Left cardiac atrium (tissue), 4 donors: ENCODE measurements around the gene COLEC11. TPM values are rescaled to one million over a fixed set of nuclear protein-coding genes. Genes with fewer than 3 reads are reported as not detected.
"Not testable (repeated sequence)": the region's sequence is repeated elsewhere in the genome, so short reads cannot be mapped to it uniquely, and the experiment has no call there.

Experiments used
- ATAC-seq, 2 donors: fragments of 200-7000 bp; cut with Tn5 transposase; one replicate each; pipeline ENCODE4 v1.9.1; 2020; ENCODE audit warnings: mild to moderate bottlenecking in 2 of 2, moderate library complexity in 2 of 2
- DNase-seq: peaks from one replicate; pipeline ENCODE4 v3.0.0-alpha.2; 2020
- intact Hi-C, 2 donors: fragments of 100-400 bp; cut with DNase I; formaldehyde crosslinking; loops; one replicate each; pipeline versions ENCODE4 v1.14.1 to v1.15.1; 2022 to 2023
- total RNA-seq, 2 donors: library from RNA; stranded (reverse); fragmentation: NEBNext Ultra II Directional; extraction: Animal tissue kit (Norgen Biotek cat#: 25700); gene quantifications; one replicate each; pipeline ENCODE4 v1.2.1, GENCODE V29; 2021
- donor health status: DM: no; HTN: yes; CAD: no.
- donor health status: DM: no; HTN: yes; CAD: no; lungs with severe emphysema.
- donor health status: DM: yes; HTN: yes; CAD: no.
- donor health status: Dilated cardiomyopathy.

The COLEC11 gene
- total RNA-seq, 2 donors from 2014 or later = 3.3 to 25.0 TPM

DNA sequence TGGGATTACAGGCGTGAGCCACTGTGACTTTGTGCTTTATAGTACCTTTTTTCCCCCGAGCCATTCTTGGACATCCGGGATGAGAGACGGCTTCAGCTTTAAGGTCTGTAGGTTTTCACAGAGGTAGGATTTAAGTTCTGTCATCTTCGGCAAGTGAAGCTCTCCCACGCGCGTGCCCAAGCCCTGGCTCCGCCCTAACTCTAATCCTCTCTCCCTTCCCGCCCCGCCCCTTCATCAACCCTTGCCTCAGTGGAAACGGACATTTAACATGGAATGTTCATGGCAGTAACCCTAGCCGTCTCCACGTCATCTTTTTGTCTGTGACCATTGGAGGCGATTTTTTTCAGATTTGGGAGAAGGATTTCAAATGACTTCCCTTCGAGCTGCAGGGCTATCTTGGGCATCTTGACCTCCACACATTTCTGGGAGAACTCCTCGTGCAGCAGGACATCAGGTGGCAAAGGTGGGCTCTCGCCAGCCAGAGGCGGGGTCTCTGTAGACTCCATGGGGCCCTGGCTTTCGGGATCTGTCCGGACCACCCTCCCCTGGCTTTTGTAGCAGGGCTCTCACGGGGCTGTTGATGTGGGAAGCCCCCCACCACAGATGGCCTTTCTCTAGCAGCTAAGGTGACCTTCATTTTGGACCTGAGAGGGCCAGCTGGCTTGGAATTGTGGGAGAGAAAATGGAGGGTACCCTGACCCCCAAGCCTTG lies 6.8 kb downstream of the COLEC11 start:
- intact Hi-C loops = no loop called here
- DNase-seq = no peak
- no peak for ATAC-seq

DNA sequence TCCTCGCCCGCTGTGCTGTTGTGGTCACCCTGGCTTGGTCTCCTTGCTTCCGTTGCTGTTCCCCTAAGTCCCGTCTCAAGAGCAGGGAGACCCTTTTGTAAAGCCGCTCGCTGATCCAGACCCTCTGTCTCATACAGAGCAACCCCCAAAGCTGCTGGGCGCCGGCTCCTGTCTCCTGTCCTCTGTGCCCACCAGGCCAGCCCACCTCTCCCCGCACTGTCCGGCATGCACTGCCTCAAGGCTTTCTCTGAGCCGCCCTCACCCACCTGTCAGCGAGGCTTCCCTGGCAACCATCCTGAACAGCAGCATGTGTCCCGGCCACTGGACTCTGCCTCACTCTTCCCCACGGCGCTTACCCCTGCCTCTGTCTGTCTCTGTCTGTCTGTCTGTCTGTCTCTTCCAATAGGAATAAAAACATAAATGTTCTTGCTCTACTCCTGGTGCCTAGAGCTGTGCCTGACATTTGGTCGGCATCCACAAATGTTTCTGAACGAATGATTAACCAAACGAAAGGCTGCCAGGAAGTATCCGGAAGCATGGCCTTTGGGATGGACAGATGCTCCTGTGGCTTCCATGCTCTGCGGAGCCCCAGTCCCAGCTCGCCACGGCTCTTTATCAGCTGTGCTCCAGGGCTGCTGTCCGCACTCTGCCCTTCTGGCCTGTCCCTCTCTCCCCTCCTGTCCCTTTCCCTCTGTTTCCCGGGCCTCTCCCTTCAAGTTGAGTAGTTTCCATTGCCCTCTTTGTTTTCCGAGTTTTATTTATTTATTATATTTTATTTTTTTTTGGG lies 7.8 kb downstream of the COLEC11 start:
- intact Hi-C loops = no loop called here
- no peak for ATAC-seq
- DNase-seq = no peak

DNA sequence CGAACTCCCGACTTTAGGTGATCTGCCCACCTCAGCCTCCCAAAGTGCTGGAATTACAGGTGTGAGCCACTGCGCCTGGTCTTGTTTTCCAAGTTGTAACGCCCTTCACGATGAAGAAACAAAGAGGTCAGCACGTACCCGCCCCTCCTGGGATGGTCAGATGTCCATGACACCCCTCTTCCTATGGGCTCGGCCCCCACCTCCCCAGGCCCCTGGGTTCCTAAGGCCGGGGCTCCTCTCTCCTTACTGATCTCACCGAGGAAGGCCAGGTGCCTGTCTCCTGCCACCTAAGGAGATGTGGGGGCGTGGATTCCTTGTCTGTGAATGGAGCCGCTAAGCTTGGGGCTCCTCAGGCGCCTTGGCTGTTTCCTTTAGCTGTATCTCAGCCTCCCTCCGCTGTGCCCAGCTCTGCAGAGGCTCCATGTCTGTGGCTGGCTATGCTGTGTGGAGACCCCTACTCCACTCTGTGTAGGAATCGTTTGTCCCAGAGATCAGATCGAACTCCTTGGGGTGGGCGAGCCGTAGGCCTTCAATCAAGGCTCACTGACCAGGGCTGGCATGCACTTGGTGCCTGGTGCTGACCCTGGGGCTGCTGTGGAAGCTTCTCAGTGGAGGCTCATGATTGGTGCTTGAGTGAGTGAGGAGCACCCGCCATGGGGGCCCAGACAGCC lies 8.8 kb downstream of the COLEC11 start:
- DNase-seq (no peak), ATAC-seq (no peak)
- intact Hi-C loops = no loop called here

DNA sequence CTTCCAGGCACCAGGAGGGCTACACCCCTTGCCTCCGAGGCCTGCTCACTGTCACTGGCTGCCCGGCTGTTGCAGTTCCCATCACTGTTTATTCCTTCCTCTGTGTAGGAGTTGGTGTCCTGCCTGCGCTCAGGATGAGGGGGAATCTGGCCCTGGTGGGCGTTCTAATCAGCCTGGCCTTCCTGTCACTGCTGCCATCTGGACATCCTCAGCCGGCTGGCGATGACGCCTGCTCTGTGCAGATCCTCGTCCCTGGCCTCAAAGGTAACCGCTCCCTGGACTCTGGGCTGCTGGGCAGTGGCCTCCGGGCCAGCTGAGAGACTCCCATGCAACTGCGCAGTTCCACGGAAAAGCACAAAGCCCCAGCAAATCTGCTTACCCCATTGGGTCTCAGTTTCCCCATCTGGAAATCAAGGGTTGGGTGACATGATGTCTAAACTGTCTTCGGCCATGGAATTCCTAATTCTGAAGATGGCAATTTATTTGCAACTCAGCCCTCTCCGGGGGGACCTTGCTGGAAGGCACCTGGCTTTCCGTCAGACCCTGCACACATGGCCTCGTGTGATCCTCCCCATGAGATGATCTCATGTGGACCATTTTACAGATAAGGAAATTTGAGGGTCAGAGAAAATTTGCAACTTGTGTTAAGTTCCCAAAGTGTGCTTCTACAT lies 9.4 kb downstream of the COLEC11 start:
- intact Hi-C loops = no loop called here
- DNase-seq = no peak
- ATAC-seq = peak in 1 of 2 donors; percentile 16

DNA sequence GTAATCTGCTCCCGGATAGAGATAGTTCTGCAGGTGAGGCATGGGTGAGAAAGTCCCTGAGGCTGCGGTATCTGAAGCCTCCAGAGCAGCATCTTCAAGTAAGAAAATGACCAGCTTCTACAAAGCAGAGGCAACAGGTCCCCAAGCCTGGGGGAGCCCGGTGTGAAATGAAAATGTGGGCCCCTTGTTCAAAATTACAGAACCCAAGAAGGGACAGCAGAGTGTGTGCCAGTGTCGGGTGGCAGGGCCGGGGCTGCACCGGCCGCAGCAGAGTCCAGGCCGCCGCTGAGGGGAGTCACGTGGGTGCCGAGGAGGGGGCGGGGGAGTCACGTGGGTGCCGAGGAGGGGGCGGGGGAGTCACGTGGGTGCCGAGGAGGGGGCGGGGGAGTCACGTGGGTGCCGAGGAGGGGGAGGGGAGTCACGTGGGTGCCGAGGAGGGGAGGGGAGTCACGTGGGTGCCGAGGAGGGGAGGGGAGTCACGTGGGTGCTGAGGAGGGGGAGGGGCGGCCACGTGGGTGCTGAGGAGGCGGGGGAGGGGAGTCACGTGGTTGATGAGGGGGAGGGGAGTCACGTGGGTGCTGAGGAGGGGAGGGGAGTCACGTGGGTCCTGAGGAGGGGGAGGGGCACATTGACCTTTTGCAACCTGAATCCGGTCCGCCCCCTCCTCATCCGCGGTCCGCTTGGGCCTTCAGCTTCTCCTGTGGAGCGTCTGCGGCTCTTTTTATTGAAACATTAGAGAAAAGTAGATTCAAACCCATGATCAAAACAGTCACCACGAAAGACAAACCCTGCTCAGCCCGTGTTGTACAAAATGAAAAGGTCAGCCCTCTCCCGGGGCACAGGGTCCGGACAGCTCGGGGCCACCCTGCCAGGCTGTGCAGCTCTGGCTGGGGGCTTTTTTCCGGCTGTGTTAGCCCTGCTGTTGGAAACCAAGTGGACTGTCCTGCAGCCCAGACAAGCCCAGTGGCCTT lies 10.4 kb downstream of the COLEC11 start:
- intact Hi-C loops = no loop called here
- ATAC-seq (peak; percentile 19 to 66), DNase-seq (no peak)

DNA sequence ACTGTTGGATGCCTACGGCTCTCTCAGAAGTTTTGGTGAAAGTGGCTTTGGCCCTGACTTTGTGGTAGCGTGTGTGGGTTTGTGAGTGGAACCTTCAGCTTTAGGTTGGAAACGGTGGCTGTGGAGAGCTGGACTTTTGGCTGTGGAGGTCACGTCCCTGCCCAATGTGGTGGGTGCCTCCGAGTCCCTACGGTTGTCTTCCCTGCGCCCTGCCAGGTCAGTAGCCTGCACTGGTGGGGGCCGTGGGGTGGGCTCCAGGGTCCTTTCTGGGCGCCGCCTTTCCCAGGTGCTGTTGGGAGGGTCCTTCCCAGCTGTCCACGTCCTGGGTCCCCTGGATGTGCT lies 11.1 kb downstream of the COLEC11 start:
- ATAC-seq (no peak), DNase-seq (no peak)
- intact Hi-C loops = no loop called here

DNA sequence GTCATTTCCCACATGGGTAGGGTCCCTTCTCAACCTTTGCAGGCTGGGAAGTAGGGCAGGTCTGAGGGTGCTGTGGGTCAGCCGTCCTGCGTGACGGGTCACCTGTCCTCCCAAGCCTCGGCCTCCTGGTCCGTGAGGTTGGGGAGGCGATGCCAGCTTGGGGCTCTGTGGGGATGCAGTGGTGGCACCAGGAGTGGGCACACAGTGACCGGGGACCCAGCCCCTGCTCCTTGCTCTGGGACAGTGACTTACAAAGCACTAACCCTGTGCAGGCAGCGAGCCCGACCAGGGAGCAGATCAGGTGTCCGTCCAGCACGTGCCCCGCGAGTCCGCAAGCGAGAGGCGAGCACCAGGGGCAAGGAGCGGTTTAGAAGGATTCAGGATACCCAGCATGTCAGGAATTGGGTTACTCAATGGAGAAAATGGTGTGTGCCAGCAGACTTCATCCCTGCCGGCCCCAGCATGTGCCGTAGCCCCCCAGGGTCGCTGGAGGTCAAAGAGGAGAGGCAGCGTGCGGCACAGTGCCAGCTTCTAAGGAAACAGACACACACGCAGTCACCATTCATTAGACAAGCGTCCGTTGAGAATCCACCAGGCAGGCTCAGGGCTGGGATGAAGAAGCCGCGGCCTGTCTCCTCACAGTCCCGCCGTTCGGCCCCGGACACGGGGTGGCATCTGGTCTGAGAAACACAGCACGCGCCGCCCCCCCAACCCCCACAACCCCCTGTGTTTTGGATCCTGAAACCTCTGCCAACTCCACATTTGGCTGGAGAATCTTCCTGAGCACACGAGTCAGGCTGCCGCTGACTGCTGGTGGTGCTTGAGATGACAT lies 11.7 kb downstream of the COLEC11 start:
- no peak for ATAC-seq

DNA sequence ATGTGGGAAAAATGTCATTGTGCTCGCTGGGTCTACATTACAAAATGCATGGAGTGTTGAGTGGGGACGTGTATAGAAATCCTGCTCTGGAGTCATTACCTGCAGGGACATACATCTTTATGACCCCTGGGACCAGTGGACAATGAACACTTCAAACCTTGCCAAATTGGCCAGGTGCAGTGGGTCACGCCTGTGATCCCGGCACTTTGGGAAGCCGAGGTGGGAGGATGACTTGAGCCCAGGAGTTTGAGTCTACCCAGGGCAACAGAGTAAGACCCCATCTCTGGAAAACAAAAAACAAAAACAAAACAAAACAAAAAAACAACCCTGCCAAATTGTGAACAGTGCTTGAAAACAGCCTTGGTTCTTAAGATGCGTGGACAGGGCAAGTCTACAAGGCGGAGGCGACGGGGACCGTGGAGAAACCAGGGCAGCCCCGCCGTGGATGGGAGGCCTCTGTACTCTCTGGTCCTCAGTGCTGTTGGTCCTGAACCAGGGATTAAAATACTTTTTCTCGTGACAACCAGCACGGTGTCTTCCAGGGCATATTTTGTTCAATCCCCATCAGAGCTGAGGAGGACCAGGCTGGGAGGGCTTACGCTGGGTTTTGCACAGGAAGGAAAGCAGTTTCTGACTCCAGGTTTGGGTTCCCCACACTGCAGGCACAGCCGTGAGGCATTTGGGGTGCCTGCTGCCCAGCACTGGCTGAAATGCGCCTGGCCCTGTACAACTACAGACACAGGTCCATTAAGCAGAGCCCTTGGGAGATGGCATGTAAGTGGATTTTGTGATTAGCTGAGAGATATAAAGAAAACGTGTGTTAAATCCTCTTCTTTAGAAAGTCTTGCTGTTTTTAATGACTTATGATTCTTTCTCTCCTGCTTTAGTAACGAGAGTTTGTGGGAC lies 13.7 kb downstream of the COLEC11 start:
- no peak for ATAC-seq
- DNase-seq = no peak
- intact Hi-C loops = no loop called here

More for the DNA sequence above, 11.7 kb downstream of the COLEC11 start:
- intact Hi-C loops = no loop called here
- no peak for DNase-seq

DNA sequence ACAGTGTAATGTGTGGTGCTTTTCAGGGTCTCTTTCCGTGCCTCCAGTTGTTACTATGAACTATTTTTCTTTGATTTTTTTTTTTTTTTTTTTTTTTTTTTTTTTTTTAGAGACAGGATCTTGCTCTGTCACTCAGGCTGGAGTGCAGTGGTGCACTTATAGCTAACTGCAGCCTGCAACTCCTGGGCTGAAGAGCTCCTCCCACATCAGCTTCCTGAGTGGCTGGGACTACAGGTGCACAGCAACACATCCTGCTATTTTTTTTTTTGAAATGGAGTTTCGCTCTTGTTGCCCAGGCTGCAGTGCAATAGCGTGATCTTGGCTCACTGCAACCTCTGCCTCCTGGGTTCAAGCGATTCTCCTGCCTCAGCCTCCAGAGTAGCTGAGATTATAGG lies 14.4 kb downstream of the COLEC11 start:
- ATAC-seq, intact Hi-C loops, DNase-seq: not testable (repeated sequence)

DNA sequence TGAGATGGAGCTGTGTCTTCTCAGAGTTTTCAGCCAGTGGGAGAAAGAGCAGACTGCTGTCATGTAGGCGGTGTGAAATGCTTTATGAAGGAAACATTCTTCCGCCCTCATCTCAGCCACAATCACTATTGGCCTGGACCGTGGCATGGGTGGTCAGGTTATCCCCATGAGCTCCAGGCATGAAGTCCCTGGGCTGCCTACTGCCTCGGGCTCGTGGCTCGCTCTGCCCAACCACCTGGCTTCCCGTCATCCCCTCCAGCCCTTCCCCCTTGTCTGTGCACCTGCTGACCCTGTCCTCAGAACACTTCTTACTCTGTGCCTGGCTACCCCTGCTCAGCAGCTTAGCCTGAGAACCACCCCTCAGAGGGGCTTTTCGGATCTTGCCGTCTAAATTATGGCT lies 15.5 kb downstream of the COLEC11 start:
- ATAC-seq (no peak), DNase-seq (no peak)
- intact Hi-C loops = no loop called here

DNA sequence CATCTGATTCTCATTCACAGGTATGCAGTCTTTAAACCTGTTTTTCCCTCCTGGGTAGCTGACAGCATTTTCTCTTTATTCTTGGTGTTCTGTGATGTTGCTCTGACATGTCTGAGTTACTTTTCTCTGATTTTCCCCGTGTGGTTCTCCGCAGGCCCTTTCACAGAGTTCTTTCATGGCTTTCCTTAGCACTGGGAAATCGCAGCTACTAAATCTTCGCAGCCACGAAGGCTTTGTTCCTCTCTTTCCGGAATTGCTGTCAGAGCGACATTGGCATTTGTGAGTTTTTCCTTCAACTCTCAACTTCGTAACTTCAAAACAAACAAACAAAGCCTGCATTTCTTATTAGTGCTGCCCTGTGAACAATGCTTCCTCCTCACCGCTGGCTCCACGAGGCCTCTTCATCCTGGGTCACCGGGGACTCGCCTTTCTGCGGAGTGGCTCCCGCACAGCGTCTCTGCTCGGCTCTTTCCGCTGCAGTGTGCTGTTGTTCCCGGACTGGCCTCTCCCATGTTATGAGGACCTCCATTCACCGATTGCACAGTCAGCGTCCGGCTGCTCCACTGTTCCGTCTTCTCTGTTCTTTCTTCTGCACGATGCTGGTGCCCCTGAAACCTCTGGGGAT lies 16.1 kb downstream of the COLEC11 start:
- intact Hi-C loops = no loop called here
- DNase-seq (no peak), ATAC-seq (no peak)

DNA sequence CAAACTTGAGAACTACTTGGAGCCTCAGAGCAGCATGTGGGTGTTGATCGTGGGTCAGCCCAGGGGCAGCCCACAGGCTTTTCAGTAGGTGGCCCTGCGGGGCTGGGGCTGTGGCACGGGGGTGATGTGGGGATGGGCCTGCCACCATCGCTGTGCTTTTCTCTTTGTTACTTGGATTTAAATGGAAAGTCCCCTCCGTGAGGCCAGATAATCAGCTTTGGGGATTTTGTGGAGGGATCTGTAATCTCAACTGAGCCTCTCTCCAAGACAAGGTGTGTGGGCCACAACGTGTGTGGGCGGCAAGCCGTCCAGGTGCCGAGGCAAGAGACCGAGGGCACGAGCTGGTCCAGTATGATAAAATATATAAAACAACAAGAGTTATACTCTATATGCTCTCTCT lies 16.7 kb downstream of the COLEC11 start:
- intact Hi-C loops = no loop called here
- DNase-seq = no peak
- no peak for ATAC-seq

DNA sequence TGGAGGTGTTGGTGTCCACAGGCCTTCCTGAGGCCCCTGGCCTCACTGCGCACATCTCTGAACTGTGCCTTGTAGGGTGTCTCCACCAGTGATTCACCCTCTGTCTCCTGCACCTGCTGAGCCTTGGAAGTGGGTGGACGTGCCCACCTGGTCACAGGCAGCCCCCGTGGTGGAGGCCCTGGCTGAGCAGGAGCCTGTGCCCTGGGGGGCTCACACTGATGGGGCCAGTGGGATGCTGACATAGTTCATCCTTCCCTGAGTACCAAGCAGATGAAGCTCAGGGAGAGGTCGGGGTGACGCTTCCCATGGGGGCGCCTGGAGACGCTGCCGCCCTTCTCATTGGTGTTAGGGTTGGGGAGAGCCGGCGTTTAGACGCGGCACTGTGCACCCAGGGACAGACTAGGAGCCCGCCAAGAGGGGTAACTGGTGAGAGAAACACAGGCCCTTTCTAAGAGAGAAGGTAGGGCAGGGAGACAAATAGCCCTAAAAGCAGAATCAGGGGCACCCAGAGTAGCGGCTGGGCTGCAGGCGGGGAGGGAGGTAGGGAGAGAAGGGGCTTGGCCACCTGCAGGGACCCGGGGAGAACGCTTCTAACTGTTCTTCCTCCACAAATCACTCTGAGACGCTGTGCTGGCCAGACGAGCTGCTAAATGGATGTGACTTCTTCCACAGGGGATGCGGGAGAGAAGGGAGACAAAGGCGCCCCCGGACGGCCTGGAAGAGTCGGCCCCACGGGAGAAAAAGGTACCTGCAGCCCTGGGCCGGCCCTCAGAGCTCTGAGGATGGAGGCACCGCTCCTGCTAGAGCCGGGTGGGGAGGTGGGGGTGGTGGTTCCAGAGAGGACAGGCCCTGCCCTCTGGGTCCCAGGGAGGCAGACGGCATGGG lies 18.0 kb downstream of the COLEC11 start:
- intact Hi-C loops = no loop called here
- DNase-seq (no peak), ATAC-seq (no peak)

DNA sequence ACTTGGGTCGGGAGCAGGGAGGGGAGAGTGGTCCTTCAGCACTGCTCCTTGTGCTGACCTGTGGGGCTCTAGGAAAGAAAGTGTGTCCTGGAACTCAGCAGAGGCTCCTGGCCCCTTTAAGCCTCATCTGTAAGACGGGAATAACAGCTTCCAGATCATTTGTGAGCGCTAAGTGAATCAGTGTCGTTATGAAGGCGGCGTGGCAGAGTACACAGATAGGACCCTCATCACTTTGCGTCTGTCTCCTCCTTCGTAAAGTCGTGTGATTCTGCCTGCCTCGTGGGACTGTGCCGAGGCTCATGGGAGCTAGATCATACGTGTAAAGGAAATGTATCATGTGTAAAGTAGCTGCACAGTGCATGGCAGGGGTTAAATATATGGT lies 18.6 kb downstream of the COLEC11 start:
- ATAC-seq = no peak
- DNase-seq = no peak
- intact Hi-C loops = no loop called here

DNA sequence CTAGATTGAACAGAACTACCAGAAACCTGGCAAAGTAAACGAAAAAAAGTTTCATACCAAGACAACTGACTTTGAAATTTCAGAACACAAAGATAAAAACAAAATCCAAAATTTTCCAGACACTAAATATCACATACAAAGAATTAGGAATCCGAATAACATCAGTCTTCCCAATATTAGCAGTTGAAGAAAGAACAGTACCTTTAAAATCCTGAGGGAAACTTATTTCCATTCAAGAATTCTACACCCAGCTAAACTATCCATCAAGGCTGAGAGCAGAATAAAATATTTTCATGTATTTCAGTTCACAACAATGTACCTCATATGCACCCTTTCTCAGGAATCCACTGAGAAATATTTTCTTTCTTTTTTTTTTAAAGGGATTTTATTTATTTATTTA lies 19.8 kb downstream of the COLEC11 start:
- ATAC-seq, DNase-seq, intact Hi-C loops: not testable (repeated sequence)
